Measurements from ENCODE around the gene SCYGR1.
"Not testable (repeated sequence)": the region's sequence is repeated elsewhere in the genome, so short reads cannot be mapped to it uniquely, and the experiment has no call there.

SCYGR1 gene

DNA sequence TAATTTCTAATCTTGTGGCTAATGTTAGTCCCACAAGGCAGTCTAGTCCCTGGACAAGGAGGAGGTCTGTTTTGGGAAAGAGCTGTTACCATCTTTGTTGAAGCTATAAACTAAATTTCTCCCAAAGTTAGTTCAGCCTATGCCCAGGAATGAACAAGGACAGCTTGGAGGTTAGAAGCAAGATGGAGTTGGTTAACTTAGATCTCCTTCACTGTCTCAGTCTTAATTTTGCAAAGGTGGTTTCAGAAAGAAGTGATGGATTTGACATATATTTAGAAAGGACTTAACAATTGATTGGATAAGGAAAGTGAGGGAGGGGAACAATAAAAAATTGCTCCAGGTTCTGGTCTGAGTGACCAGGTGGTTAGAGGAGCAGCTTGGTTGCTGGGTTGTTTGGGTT, 14.6 kb upstream of the SCYGR1 start:
- no peak for DNase-seq

DNA sequence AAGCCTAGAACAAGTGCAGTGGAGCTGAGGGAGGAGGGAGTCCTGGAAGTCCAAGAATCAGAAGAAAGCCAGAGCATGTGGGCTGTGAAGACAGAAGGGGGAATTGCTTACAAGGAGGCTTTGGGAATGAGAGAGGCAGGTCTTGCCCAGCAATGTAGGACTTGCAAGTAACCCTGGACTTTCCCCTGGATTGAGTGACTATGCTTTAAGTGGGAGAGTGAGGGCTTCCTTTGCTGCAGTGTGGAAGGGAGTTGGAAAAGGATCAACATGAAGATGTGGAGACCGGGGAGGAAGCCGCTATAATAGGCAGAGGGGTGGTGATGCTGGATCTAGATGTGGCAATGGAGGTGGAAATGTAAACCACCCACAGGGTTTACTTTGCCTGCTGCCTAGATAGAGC, 13.8 kb upstream of the SCYGR1 start:
- DNase-seq: no peak

DNA sequence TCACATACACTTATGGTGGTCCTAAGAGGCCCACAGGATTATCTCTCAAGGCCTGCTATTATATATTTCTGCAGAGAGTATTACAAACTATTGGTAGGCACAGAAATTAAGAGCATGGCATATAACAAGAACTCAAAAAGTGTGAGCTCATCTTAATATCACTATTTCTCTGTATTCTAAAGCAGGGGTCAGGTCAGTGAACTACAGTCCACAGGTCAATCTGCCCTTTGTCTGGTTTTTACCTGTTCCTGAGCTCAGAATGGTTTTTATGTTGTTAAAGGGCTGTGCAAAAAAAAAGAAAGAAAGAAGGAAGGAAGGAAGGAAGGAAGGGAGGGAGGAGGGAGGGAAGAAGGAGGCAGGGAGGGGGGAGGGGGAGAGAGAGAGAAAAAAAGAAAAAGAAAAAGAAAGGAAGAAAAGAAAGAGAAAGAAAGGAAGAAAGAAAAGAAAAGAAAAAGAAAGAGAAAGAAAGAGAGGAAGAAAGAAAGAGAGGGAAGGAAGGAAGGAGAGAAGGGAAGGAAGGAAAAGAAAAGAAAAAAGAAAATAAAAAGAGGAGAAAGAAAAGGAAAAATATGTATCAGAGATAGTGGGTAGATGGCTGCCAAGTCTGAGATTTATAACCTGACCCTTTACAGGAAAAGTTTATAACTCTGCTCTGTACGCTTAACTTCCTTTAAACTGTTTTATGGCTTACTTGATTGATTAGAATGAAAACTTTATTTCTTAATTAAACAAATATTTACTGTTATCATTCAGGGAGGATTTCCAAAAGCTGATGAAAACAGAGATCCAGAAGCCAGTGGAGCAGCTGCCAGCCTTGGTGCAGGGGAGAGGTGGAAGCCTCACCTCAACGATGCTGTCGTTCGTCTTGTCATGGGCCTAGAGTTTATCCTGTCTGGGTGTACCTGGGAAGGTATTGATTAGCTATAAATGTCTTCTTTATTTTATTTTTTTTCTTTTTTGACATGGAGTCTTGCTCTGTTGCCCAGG, 11.2 kb upstream of the SCYGR1 start:
- DNase-seq: no peak

DNA sequence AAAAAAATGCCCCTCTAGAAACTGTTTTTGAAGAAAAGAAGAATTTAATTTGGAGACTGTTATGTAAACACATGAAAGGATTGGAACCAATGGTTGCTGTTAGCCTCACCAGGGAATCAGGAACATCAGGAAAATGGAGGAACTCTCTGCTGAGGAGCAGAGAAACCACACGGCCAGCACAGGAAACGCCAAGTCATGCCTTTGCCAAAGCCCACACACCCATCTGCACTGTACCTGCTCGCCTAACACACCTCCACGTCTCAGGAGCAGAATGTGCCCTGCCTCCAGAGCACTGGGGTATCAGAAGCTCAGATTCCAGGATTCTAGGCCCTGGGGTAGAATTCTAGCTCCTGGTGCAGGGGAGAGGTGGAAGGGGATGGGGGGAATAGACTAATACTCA, 9.8 kb upstream of the SCYGR1 start:
- DNase-seq: no peak

DNA sequence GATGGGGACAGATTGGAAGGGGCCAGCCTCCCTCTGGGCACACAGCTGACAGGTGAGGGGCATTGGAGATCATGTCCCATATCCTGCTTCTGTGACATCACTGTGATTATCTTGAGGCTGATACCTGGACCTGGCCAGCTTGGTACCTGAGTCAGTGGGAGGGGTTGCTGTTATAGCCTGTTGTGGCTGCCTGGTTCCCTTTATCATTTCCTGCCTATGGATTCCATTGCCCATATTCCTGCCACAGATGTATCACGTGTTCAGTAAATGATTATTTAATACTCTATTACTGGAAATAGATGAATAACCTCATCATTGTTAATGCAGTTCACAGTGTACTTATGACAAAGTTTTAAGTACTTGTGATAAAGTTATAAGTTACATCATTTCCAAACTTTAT, 7.8 kb upstream of the SCYGR1 start:
- no peak for DNase-seq

DNA sequence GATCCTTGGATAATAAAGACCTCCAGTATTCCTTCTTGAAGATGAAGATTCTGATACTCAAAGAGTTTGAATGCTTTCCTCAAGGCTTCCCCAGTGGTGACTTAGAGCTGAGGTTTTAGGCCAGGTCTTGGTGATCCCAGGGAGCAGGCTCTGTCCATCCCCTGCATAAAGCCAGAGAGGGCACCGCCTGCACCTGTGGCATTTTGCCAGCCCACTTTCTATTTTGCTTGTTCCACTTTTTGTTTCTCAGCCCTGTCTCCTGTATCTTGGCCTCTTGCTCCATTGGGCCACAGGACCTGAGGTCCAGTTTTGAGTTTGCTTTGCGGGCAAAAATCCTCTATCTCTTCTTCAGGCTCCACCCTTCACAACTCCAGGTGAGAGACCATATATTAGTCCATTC, 6.7 kb upstream of the SCYGR1 start:
- DNase-seq: no peak

DNA sequence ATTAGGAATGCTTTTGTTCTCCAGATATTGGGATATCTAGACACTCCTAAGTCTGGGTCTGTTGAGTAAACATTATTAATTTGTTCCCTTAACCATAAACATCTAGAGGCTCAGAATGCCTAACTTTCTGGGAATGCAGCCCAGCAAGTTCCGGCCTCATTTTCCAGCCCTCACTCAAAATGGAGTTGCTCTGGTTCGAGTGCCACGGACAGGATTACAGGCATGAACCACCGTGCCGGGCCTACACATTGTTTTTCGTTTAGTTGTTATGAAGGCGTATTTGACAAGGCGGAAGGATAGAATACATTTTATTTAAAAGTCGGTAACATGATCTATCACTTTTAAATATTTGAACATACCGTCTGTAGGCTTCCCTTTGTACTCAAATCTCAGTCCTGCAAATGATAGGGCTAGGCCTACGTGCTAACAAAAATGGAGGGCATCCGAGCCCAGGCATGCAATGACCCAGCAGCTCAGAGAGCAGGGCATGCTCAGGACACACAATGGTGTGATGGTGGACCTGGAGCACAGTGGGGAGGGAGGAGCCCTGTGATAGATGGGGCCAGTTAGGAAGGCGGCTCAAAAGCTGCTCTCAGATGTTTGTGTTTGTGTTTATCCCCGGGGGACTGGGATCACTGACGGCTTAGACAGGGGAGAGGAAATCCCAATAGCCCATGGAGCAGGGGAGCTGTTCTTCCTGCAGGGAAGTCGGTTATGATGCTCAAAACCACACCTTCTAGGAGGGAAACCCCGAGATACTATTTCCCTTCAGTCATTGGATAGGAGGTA, 2.9 kb upstream of the SCYGR1 start:
- no peak for DNase-seq

DNA sequence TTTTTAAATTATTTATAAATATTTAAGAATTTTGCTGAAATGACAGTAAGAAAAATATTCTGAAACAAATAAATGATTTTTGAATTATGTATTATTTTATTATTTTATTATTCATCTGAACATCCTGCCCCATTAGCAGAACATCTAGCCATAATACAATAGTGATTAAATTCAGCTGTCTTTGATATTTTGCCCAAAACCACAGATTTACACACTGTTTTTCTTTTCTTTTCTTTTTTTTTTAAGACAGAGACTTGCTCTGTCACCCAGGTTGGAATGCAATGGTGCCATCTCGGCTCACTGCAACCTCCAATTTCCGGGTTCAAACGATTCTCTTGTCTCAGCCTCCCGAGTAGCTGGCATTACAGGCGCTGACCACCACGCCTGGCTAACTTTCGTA, 1.9 kb upstream of the SCYGR1 start:
- DNase-seq: no peak

DNA sequence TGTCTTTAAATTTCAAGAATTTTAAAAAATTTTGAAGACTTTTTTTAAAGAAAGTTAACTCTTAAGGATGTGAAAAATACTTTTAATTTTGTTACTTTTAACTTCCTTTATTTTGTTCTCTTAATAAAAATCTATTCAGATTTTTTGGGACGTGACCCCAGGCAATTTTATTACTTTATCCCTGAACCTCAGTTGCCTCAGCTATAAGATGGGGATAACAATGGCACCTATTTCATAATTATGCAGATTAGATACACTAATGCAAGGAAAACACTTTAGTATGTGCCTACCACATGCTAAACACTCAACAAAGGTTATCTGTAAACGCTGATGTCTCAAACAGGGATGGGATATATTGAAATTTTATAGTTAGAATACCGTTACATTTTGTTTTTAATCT, 1.5 kb upstream of the SCYGR1 start:
- DNase-seq: no peak

DNA sequence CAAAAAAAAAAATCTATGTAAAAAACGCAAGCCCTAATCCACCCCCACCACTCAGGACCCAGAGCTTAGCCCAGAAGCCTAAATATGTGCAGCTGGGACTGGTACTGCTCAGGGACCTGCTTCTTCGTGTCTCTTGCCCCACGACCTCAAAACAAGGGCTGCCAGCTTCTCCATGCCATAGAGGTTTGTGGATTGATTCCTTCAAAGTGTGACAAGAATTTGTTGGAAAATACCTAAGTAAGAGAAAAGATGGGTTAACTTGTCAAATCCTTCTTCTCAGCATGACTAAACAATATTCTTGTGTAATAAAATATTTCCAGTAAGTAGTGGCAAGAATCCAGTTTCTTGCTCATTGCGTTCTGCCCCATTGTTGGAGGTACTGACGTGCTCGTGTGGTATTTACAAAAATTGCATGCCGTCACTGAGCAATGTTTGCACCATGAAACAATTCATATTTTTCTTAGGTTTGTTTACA, 825 bp upstream of the SCYGR1 start:
- no peak for DNase-seq

DNA sequence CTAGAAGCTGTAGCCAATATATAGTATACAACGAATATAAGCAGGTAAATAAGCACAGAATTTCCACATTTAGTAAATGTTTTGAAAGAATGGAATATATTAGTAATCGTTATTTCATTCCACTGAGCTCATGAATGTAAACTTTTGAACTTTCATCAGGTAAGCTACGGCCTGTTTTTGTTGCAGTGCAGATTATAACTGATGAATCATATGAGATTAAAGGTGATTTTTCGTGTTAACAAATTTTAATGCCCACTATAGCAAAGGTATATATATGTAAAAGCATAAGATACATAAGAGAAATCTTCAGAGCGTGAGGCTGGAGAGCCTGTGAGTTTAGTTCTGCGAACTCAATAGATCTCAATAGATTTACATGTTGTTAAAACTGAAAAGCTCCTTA, 1.1 kb downstream of the SCYGR1 start:
- DNase-seq: no peak

DNA sequence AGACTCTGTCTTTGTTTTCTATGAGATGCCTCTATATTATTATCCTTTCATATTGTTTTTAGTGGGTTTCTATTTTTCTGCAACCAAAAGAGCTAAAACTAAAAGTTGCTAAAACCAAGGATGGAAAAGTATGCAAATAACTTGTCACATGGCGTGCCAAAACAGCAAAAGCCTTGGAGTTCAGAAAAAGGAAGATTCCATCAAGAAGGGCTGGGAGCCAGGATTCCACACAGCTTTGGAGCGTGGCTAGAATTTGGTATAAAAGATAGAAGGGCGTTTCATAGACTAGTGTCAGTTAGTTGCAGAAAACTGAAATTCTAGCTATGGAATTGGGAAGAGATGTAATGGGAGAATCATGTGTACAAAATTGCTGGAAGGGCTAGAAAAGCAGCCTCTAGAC, 4.1 kb downstream of the SCYGR1 start:
- no peak for DNase-seq

DNA sequence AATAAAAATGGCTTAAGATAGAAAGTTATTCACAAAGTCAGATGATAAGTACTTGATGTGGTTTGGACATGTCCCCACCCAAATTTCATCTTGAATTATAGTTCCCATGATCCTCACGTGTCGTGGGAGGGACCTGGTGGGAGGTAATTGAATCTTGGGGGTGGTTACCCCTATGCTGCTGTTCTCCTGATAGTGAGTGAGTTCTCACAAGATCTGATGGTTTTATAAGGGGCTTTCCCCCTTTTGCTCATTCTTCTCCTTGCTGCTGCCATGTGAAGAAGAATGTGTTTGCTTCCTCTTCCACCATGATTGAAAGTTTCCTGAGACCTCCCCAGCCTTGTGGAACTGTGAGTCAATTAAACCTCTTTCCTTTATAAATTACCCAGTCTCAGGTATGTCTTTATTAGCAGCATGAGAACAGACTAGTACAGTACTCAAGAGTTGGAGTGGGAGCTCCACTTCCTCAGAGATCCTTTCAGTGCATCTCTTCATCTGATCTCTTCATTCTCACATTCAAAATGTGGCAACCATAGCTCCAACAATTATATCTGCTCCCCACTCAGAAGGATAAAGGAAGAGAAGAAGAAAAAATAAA, 5.4 kb downstream of the SCYGR1 start:
- not testable (repeated sequence) for DNase-seq

DNA sequence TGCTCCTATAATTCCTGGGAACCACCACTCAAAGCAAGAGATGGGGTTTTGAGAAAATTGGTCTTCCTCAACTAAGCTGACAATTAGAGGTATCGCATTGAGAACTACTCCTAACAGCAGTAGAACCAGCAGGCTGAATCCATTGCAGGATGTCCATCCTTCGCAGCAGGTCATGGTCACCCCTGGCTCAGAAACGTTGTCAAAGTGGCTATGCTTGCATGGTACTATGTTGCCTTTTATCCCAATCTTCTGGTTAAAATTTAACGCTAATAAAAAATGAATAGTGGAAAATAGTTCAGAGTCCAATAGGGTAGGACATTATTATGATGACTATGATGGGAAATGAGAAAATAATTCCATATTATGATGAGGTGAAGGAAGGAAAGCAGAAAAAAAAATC, 8.7 kb downstream of the SCYGR1 start, which contains the start of gene TM4SF20:
TM4SF20 (minus strand) TSS at position 212 of the 400 bp plus-strand sequence; CDS start at position 174, 38 bp downstream.
- DNase-seq: no peak

DNA sequence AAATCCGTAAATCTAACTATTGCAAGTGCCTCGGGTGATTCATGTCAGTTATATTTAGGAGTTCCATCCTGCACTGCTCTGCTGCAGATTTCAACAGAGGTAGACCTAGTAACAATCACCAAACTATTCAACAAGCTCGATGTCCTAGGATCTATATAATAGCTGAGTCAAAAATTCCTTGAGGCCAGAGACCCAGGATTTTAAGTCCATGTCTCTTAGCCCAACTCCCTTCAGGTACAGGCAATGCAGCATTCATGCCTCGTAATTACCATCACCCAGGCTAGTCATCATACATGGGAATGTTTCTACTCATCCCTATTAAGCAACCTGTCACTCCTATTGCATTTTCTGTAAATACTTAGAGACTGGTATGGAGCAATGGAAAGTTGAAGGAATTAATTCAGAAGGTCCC, 9.4 kb downstream of the SCYGR1 start:
- no peak for DNase-seq

DNA sequence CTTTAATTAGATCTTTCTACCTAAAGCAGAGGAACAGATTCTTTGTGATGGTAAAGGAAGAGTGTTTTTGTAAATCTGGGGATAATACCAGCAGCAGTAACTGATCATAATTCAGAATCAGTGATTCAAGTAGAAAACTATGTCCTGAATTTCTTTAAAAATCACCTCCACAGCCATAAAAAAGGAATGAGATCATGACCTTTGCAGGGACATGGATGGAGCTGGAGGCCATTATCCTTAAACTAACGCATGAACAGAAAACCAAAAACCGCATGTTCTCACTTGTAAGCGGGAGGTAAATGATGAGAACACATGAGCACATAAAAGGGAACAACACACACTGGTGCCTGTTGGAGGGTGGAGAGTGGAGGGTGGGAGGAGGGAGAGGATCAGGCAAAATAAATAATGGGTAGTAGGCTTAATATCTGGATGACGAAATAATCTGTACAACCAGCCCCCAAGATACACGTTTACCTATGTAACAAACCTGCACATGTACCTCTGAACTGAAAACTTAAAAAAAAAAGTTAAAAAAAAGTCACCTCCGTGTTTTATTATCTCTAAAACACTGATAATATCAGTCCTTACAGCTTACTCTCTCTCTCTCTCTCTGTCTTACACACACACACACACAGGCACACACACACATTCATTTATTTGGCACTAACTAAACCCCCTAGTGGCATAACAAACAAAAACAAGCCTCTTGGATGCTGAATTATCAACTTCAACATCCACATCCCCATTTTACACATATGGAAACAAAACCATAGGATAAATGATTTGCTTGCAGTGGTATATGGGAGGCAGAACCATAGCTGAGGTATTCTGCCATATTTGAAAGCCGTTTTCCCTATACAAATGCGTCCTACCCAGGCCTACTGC, 10.0 kb downstream of the SCYGR1 start:
- DNase-seq: no peak

DNA sequence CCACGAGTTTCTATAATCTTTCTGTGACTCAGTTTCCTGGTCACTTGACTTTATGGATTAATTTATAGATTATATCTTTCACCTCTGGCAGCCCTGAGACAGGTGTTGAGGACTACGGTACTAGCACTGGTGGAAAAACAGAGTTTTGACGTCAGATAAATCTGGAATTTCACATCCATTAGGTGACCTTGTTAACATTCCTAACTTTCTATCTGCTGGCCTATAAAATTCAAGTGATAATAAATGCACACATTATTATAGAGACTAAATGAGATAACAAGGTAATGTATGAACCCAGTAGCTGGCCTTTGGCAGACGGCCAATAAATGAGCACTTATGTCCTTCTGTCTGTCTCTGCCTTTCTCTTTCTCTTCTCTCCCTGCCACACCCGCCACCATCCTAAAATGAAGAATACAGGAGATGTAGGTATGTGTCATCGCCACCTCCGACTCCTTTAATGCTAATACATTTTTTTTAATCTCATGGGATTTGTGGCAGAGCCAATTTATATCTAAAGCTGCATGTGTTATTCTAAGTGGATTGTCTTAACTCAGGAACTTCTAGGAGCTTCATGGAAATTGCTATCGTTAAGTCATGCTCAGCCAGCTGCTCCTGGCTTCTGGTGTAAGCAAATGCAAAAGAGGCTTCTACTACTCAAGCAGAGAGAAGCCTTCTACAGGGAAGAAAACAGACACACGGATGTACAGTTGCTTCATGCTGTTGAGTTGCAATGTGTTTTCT, 10.9 kb downstream of the SCYGR1 start:
- no peak for DNase-seq

DNA sequence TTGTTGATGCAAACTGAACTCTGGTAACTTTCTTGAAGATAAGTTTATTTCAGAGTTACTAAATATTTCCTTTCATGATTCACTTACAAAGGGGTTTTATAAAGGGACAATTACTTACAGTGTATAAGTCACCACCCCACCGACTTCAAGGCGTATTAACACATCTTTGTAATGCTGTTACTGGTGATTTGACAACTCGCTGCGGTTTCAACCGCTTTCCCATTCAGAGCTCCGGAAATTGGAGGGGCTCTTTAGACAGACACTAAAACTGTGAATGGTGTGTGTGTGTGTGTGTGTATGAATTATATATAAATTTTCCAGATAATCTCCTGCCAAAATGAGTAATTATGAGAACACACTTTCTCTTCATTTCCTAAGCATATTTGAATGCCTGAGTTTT, 13.6 kb downstream of the SCYGR1 start:
- DNase-seq: no peak

DNA sequence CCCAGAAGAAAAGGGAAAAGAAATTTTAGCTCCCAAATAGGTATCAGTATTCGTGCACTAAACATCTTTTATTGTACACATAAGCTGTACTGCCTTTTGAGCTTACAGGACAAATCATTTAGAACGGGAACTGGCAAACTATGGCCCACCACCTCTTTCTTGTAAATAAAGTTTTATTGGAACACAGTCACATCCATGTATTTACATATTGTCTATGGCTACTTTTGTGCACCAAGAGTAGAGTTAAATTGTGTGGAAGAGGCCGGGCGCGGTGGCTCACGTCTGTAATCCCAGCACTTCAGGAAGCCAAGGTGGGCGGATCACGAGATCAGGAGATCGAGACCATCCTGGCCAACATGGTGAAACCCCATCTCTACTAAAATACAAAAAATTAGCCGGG, 14.4 kb downstream of the SCYGR1 start:
- no peak for DNase-seq

DNA sequence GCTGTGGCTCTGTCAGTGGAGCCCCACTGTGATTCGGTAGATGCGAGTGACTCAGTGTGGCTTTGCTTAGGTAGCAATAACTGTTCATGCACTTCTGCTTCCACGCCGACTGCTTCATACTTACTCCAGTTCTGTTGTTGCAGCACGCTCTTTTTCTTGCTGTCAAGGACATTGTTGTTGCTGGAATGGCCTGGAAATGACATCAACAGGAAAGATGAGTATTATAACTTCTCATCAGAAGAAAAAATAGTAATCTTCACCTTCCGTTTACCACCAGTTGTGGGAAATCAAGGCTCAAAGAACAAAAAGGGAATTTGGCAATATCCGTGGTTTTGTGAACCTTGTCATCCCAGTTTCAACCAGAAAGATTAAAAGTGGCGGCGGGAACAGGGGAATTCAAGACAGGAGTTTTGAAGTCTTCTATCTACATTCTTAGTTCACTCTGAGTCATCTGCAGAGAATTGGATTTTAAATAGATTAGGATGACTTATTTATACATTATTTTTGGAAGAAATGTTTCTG, 16.9 kb downstream of the SCYGR1 start:
- DNase-seq: peak; percentile 77

DNA sequence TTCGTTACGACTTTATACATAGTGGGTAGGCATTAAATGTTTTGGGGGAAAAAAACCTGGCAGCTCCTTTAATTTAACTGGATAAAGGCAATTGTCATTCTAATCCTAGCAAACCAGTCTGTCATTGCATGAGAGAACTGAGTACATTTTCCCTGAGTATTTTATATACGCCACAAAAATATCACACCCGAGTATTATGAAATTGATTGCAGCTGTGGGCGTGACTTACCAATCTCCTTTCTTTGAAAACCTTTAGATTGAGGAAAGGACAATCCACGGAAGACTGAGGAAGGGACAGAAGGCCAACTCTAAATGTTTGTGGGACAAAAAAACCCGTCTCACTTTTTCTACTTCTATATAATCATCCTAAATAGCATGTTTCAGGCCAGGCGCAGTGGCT, 17.7 kb downstream of the SCYGR1 start:
- DNase-seq: no peak
